Activated gamma-delta T cell treated with anti-CD3 and anti-CD28 coated beads, Interleukin-2, amount 50 U/mL, for 16 hours (primary cell): ENCODE results near the gene MMADHC.

Source experiments
- DNase-seq: peaks from one replicate; pipeline ENCODE4 v3.0.0-alpha.2; 2020; ENCODE audit warnings: low read depth

The MMADHC gene

DNA sequence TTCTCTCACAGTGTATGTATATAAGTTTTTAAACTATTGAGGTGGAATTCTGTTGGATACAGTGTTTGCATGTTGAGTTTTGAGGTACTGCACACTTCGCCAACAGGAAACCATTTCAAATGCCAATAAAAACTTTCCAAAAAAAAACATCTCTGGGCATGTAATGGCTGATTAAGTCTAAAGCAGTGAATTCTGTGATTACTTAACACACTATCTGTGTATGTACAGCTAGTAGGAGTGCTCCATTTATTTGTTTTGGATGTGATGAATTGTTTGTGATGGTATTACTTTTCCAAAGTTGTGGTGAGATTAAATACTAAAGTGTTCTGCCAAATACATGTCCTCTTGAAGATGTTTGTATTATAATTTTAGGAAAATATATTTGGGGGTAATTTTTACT is 31.1 kb downstream of the MMADHC start:
- no peak for DNase-seq

DNA sequence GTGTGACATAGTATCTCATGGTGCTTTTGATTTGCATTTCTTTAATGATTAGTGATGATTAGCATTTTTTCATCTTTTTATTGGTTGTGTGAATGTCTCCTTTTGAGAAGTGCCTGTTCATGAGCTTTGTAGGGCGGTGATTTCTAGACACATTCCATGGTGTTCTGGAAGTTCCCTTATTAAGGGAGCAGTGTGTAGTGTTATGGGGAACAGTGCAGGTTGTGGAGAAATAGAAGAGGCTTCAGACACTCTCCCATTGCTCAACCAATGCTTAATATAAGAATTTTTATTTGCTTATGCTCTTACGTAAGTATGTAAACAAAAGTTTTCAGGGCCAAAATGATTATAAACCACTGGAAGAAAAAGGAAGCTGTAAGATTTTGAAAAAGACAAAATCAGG is 34.7 kb downstream of the MMADHC start:
- DNase-seq, result no peak

DNA sequence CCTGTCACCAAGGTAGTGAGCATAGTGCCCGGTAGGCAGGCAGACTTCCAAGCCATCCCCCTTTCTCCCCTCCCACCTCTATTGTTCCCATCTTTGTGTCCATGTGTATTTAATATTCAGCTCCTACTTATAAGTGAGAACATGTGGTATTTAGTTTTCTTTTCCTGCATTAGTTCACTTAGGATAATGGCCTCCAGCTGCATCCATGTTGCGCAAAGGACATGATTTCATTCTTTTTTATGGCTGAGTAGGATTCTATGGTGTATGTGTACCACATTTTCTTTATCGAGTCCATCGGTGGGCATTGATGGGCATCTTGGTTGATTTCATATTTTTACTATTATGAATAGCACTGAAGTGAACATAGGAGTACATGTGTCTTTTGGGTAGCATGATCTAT is 35.3 kb downstream of the MMADHC start:
- no peak for DNase-seq

DNA sequence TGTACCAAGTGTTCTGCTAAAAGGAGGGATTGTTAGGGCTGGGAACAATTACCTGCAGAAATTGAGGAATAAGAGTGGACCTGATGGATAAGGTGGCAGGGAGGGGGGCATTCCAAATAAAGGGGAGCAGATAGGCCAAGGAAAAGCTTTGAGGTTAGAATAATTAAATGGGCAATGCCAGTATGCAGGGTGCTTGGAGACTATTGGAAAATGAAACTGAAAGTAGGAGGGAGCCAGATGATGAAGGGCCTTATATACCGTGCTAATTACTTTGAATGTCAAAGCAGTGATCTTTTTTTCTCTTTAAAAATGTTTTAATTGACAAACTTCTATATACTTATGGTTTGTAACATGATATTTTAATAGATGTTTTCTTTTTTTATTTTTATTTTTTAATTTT is 42.9 kb downstream of the MMADHC start:
- DNase-seq, result no peak

DNA sequence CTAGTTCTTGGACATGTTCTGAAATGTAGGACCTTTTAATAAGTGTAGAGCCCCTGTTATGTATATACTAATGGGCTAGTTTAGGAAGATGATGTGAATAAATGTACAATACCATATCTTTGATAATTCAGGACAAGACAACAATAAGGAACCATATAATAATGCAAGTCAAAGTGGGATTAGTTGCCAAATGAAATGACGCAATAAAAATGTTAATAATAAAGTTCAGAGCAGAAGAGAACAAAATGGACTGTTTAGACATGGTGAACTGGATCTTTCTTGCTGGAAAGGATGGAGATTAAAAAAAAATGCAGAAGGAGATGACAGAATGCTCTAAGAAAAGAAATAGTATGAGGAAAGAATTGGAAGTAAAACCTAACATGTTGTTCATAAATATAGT is 43.7 kb downstream of the MMADHC start:
- no peak for DNase-seq

DNA sequence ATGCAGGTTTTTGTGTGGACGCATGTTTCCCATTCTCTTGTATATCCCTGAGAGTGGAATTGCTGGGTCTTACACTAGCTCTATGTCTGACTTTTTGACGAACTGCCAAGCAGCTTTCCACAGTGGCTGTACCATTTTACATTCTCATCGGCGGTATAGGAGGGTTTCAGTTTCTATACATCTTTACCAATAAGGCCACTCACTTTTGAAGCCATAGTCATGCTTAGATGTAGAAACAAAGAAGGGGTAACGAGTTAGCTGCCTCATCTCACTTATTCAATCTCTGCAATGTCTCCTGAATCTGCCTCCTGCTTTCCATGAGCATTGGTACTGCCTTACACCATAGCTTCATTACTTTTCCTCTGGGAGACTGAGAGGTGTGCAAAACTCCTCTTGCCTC is 47.4 kb downstream of the MMADHC start:
- no peak for DNase-seq

DNA sequence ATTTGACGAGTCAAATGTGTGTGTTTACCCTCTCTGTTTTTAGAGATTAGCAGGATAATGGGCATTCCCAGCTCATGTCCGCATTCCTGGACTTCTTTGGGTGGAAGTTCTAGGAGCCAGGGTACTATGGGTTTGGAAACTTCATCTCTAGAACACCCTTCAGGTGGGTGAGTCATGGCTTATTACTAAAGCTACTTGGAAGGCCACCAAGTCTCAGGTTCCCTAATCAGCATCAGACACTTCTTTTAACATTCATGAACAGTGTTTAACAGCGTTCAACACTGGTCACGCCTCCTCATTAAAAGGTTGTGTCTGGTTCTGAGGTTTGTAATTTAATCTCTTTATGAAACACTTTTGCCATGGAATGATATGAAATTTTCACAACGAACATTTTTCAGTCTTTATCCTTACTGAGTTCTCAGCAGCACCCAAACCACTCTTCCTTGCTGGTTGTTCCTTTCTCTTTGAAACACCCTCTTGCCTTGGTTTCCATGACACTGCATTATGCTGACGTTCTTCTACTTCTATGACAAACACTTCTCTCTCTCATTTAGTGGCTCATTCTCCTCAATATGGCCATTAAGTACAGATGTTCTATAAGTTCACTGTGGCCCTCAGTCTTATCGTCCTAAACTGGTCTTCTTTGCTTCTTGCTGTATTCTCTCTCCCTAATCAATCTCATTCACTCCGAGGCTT is 49.3 kb downstream of the MMADHC start:
- no peak for DNase-seq

DNA sequence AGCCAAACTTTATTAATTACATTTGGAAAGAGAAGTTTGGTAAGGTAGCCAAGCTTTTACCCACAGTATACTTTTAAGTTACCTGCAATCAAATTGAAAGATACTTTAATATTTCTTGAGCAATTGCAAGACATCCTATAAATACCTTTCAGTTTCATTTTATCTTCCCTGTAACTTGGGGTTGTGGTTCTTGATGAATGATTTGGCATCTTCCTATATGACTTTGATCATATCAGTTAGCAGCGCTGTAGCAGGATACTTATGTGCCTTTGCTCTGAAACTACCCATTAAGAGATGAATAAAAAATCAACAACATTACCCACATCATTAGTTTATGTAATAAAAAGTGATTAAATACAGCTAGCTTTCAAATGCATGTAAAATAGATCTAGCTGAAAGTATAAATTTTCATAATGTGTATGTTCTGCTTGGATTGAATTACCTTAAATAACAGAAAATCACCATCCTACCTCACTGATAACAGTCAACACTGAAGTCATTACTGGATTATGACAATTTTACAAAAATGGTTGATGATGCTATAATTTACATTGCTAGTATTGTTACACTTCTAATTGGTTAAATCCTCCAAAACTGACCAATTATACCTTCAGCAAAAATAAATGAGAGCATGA is 50.4 kb downstream of the MMADHC start:
- no peak for DNase-seq

DNA sequence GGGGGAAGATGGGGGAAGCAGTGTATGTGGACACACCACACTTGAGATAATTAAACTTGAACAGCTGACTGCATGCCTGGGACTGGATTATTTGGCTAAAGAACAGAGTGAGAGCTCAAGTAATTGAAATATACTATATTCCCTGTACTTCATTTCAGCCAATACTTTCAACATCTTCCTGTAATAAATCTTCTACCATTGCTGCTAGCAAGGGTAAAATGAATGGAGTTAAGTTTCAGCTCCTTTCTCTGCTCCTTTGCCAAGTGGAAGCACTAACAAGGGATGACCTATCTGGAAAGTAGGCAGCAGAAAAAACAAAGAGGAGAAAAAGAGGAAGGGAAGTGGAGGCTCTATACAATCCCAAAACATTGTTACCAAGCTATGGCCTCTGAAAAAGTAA is 50.9 kb downstream of the MMADHC start:
- no peak for DNase-seq

DNA sequence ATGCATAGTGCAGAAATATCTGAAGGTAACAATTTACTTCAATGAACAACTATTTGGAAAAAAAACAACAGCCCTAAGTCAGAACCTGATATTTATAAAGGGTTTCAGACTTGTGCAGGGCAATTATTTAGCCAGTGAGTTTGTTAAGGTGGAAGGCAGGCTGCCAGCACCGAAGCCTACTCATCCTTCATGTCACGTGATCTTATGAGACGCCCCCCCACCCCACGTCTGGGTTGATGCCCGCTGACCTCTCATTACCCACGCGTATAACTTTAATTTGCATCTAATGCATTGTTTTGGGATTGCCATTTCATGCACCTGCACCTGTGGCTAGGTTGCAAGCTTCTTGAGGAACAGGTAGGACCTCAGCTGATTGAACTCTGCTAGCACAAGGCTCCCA is 52.9 kb downstream of the MMADHC start:
- no peak for DNase-seq

DNA sequence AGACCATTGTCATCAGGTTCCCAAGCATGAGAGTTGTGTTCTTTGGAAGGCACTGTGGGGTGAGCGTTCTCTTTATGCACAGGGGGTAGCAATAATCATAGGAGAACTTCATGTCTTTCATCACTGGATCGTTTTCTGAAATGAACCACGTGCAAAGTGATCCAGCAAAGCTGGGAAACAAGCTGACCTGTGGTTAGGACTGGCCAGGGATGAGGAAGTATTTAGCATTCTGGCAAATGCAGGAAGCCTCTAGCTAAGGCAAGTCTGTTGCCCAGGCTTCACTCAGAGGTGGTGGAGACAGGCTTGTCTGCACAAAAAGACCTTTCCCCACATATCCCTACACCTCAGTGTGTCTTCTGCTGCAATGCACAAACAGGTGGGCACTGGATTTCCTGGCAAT is 58.6 kb downstream of the MMADHC start:
- no peak for DNase-seq

DNA sequence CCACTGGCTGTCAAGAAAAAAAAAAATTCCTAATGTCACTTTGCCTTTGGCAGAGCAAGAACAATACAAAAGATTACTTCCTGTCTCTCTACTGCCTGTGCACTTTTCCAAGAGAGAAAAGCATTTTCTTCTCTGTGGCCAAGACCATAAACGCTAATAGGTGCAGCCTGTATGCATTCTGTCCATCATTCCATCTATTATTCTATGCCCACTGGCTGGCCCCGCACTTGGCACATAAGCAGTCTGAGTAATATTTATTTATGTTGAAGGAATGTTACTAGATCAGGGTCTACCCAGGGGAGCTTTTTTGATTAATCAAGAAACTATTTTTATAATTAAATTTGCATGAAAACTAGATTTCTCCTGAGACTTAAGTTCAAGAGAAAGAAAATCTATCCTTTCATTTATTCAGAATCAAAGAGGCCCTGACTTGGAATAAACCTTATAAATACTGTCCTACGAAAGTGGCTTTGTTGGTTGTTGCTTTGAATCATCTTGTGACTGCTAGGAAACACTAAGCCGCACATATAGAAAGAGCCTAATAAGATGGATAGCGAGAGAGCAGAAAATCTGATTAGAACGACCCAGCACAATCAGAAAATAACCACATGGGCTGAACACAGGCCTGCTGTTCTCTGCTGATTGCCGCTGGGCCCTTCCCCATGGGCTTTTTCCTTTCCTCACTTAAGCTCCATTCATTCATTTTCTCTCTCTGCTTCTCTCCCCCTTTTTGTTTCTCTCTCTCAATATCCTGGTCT is 59.4 kb downstream of the MMADHC start:
- no peak for DNase-seq

DNA sequence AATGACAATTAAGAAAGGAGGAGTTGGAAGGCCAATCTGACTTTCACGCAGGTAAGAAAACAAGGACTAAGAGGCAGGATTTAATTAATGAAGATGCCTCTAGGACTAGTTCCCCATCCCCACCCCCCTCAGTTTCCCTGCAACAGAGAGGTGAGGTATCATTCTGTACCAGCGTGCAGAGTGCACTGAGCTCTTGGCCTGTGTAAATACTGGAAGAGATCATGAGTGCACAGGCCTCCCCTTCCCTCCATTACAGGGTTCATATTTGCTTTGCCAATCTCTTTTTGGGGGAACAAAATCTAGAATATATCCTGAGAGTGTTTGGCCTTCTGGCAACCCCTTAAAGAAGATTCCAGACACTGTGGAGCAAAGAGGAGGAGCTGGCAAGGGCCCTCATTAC is 60.9 kb downstream of the MMADHC start:
- DNase-seq, result no peak

DNA sequence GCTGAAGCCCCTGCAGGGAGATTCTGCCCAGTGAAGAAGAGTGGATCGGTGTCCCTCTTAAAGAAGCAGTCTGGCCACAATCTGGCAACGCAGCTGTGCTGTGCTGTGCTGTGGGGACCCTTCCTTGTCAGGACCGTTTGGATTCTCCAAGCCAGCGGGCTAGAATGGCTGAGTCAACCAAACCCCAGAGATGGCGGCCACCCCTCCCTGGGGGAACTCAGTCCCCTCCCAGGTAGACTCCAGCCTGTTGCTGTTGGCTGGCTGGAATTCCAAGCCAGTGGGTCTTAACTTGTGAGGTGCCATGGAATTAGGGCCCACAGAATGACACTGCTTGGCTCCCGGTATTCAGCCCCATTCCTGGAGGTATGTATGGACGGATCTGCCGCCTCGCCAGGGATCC is 62.3 kb downstream of the MMADHC start:
- DNase-seq, result no peak
